ENCODE measurements around the gene AP1S3.

Gene AP1S3

DNA sequence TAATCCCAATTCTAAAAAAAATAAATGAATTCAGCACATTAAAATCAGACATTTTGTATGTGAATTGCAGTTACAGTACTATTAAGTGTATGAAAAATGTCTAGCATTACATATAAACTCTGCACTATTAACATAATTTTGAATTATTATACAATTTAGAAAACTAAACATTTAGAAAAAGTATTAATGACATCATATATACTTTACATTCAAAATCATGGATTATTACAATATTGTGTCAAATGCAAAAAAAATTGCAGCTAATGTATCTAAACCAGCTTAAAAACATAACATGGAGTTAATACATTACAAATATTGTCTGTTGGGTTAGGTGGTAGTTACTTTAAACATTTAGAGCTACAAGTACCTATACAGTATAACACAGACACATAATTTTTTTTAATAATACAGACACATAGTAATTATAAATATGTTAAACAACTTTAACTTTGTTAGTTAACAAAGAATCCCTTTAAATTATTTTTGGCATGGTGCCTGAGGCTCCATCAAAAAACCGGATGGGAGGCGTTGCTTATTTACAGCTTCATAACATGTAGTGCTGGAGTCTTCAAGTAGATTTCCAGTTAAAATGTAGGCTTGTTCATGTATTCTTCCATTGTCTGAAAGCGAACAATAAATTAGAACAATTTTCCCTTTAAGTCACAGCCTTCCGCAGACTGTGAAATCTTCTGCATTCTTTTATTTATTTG, 79.1 kb downstream of the AP1S3 start:
- TF ChIP-seq, protein P1, sequence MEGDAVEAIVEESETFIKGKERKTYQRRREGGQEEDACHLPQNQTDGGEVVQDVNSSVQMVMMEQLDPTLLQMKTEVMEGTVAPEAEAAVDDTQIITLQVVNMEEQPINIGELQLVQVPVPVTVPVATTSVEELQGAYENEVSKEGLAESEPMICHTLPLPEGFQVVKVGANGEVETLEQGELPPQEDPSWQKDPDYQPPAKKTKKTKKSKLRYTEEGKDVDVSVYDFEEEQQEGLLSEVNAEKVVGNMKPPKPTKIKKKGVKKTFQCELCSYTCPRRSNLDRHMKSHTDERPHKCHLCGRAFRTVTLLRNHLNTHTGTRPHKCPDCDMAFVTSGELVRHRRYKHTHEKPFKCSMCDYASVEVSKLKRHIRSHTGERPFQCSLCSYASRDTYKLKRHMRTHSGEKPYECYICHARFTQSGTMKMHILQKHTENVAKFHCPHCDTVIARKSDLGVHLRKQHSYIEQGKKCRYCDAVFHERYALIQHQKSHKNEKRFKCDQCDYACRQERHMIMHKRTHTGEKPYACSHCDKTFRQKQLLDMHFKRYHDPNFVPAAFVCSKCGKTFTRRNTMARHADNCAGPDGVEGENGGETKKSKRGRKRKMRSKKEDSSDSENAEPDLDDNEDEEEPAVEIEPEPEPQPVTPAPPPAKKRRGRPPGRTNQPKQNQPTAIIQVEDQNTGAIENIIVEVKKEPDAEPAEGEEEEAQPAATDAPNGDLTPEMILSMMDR (IDR thresholded peaks at IDR 0.05; ENCODE audit: low read depth, low read length, missing control alignments): no peak
- no peak for DNase-seq (ENCODE audit: low read depth)

DNA sequence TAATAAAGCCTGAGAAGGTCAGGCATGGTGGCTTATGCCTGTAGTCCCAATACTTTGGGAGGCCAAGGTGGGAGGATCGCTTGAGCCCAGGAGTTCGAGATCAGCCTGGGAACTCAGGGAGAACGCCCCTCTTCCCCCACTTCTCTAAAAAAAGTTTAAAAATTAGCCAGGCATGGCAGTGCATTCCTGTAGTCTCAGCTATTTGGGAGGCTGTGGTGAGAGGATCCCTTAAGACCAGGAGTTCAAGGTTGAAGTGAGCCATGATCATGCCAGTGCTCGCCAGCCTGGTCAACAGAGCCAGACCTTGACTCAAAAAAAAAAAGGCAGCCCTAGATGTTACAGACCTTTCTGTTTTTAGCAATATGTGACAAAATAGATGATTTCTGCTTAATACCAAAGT, 83.4 kb downstream of the AP1S3 start:
- no peak overlapping the region for H3K4me3 ChIP-seq (ENCODE audit: low read depth, low read length)
- TF ChIP-seq, protein P1 (IDR thresholded peaks at IDR 0.05; ENCODE audit: low read depth, low read length, missing control alignments): no peak
- DNase-seq (ENCODE audit: low read depth): no peak

More for the DNA sequence above, 79.1 kb downstream of the AP1S3 start:
- H3K4me3 ChIP-seq (ENCODE audit: low read depth, low read length): no peak overlapping the region

DNA sequence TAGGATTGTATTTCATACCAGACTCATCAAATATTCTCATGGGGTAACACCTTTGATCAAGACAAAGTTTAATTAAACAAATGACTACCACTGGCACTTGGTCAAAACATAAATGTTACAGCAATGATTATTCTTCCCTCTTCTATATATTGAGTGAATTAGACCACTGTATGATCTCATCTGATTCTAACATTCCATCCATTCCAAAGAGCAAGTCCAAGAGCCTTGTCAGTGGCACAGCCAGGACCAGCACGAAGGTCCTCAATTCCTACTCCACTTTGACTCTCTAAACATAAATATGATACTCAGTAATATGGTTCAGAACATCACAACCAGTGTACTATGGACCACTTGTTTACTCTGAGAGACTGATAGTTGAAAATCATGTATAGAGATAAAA, 86.4 kb downstream of the AP1S3 start:
- TF ChIP-seq, protein P1 (IDR thresholded peaks at IDR 0.05; ENCODE audit: low read depth, low read length, missing control alignments): no peak
- no peak for DNase-seq (ENCODE audit: low read depth)
- H3K4me3 ChIP-seq (ENCODE audit: low read depth, low read length): no peak overlapping the region

DNA sequence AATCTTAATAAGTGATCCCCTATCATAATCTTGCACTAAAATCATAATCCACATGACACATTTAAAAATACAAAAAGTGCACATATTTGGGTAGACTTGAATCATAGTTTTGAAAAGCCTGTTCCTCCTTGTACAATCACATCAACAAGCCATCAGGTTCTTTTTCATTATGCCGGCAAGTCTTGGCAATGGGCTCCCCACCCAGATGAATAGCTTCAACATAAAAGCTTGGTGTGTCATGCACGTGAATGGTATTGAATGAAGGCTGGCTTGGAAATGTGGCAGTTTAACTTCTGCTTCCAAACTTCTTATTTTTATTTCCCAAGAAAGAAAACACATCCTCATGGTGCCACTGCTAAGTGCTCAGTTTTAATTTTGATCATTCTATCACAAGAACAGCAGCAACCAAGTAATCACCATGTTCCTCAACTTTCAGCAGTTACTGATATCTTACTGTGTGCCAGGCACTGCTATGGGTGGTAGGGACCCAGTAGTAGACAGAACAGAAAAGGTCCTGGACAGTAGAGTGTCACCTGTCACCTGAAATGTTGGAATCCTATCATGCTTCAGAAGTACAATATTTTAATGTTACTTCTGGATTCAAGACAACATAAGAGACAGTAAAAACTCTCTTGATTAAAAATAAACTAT, 89.9 kb downstream of the AP1S3 start:
- TF ChIP-seq, protein P1 (IDR thresholded peaks at IDR 0.05; ENCODE audit: low read depth, low read length, missing control alignments): no peak
- no peak overlapping the region for H3K4me3 ChIP-seq (ENCODE audit: low read depth, low read length)
- no peak for DNase-seq (ENCODE audit: low read depth)

DNA sequence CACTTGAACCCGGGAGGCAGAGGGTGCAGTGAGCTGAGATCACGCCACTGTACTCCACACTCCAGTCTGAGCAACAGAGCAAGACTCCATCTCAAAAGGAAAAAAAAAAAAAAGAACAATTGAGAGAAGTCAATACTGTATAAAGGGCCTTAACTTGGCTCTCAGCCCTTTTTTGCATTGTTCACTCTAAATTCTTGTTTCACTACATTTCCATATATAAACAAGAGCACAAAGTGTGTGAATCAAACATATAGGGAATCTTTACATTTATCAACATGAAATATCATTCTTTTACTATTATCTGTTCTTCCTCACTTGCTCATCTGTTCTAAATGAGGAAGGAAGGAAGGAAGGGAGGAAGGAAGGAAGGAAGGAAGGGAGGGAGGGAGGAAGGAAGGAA, 90.8 kb downstream of the AP1S3 start:
- H3K4me3 ChIP-seq (ENCODE audit: low read depth, low read length): no peak overlapping the region
- DNase-seq (ENCODE audit: low read depth): no peak
- TF ChIP-seq, protein P1 (IDR thresholded peaks at IDR 0.05; ENCODE audit: low read depth, low read length, missing control alignments): no peak

DNA sequence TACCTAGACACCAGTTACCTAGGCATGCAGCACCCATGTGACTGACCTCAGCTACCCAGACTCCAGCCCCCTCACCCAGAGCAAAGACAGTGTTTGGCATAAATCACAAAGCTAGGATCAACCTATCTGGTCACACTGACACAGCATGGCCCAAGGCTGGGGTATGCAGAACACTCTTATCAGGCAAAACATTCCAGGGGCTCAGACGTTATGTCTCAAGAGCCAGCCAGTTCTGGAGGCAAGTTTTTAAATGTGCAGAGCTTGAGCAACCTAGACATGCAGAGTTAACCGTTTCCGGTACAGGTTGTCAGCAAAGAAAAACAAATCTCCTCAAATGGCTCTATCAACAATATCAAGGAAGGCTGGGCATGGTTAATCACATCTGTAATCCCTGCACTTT, 92.8 kb downstream of the AP1S3 start:
- TF ChIP-seq, protein P1 (IDR thresholded peaks at IDR 0.05; ENCODE audit: low read depth, low read length, missing control alignments): no peak
- H3K4me3 ChIP-seq (ENCODE audit: low read depth, low read length): no peak overlapping the region
- DNase-seq (ENCODE audit: low read depth): no peak

DNA sequence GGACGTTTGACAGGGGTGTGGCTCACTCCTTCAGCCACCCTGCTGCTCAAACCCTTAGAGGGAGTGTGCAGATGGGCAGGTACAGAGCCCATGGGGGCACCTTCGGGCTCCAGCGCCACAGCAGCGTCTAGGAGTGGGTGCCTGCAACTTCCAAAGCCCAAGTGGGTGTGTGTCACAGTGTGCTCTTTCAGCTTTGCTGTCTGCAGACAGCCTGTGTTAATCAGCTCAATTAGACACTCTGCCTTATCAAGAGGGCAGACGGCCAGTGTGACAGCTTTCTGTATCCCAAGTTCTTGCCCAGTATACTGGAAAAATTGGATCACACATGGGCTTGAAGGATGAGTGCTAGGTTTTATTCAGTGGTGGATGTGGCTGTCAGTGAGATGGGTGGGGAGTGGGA, 96.7 kb downstream of the AP1S3 start:
- DNase-seq (ENCODE audit: low read depth): no peak
- no peak overlapping the region for H3K4me3 ChIP-seq (ENCODE audit: low read depth, low read length)
- TF ChIP-seq, protein P1 (IDR thresholded peaks at IDR 0.05; ENCODE audit: low read depth, low read length, missing control alignments): no peak
